GM19452 (cell line): Measurements from ENCODE around the gene RAPH1.

Experiments used
- ATAC-seq: cut with Tn5 transposase; IDR thresholded peaks from one replicate; pipeline ENCODE4 v1.9.1; 2021; ENCODE audit not compliant: unreplicated experiment

RAPH1 gene

DNA sequence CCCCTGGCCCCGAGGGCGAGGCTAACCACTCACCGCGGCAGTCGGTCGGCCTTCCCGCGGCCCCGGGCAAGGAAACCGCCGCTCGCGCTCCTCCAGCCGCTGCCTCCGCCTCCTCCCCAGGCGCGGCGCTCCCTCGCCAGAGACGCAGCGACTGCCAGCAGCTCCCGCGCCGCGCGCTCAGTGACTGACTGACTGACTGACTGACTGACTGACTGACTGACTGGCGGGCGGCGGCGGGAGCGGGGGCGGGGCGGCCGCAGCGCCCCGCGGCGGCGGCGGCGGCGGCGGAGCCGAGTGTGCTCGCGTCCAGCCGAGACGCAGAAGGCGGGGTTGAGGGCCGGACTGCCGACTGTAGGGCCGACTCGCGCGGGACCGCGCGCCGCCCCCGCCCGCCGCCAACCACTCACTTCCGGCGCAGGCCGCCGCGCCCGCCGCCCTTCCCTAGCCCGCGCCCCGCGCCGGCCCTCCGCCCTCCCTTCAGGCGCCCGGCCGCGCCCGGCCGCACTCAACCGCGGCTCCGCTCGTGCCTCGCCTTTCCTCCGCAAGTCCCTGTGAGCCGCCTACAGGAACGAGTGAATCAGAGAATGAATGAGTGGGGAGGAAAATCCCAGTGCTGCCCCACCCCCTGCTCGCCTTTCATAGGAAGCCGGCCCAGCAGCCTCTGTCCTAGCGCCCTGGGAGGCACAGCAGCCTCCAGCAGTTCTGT lies at the start of gene RAPH1:
TSS of gene RAPH1 (minus strand) at position 224 of the 706 bp plus-strand sequence. CDS start 39,948 bp downstream, outside the sequence.
- no peak for ATAC-seq

- no peak for ATAC-seq
These were observed 49.7 kb upstream of the RAPH1 start for GRCh38 chr2:203584784-203585183.

DNA sequence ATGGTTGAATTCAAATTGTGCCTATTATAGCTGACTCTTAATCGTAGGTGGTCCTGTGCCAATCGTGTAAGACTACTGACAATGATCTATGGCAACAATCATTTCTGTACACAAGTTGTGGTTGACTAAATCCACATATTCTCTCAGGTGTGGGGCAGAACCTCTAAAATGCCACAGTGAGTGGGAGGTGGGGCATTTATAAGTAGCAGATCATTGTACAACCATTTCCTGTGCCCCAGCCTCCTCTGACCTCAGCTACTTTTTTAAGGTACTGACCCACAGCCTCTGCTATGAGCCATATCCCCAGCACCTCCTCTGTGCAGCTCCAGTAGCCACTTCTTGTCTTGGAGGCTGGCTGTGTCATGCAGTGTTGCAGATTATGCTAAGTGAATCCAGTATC lies 48.6 kb upstream of the RAPH1 start:
- peak; percentile 67 for ATAC-seq

DNA sequence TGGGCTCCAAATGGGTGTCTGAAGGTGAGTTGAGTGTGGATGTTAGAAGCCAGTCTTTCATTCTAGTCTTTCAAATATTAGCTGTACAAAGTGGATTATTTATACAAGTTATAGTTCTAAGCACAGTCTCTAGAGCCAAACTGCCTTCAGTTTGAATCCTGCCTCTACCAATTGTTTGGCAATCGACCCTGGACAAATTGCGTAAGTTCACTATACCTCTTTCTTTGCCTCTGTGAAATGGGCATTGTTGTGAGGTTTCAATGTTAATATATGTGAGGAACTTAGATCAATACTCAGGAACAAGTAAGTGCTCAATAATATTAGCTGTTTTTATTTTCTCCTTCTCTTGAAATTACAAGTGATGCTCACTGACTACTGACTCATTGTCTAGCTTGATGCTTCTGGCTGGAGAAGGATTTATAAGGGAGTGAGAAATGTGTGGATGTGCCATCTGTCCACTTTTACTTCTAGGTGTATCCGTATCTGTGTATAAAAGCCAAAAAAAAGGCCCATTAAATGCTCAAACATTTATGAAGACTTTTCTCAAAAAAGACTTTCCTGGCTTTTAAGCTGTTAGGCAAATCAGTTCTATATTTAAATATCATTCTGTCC lies 48.1 kb upstream of the RAPH1 start:
- no peak for ATAC-seq

DNA sequence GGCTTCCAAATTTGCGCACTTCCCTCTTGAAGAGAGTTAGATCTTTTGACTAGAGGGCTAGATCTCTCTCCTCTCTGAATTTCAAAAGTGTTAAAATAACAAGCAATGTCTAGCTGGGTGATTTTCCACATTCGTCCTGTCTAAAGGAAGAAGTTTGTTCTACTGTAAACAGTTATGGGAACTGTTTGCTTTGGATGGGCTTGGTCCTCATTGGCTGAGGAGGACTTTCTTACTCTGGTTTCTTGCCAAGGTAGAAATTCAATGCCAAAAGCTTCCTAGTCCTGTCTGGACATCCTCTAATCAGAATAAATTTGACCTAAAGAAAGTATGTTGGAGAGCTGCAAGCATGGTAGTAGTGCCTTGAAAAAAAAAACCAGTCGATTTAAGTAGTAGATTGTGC lies 47.4 kb upstream of the RAPH1 start:
- no peak for ATAC-seq

- no peak for ATAC-seq
These were observed 45.7 kb upstream of the RAPH1 start for GRCh38 chr2:203580844-203581243.

- no peak for ATAC-seq
These were observed 44.6 kb upstream of the RAPH1 start for GRCh38 chr2:203579730-203580129.

DNA sequence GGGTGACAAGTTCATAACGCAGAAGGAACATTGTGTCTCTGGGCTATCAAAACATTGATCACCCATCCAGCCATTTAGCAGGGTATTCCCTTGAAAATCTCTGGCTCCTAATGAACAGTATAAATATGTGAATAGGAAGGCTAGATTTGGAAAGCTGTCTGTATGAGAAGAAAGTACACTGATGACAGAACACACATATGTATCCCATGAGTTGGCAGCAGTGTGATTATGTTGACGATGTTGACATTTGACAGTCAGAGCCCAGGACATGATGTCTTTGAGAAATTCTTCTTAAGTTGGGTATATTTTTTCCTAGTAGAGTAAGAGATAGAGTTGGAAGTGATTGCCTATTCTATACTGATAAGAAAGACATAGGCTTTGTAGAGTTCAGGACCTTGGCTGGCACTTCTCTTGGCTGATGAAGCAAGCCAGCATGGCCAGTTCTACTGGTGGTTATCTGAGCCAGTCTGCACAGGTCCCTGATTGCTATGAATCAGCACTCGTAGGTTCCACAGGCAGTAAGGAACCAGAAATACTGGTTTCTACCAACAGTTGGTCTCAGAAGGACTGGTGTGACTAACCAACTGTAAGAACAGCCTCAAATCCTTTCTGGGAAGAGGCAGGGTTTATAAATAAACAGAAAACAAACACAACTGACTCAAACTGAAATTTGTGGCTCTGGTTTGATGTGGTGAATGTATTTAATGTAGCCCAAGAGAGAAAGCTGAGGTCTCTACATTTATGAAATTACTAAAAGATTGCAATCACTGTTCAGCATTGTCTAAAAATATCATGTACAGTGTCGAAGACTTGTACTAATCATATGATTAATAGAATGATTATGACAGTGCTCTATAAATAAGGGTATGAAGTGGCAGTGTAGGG lies 43.9 kb upstream of the RAPH1 start:
- ATAC-seq, result peak; percentile 91

- ATAC-seq, result no peak
These were observed 39.7 kb upstream of the RAPH1 start for GRCh38 chr2:203574824-203575223.

DNA sequence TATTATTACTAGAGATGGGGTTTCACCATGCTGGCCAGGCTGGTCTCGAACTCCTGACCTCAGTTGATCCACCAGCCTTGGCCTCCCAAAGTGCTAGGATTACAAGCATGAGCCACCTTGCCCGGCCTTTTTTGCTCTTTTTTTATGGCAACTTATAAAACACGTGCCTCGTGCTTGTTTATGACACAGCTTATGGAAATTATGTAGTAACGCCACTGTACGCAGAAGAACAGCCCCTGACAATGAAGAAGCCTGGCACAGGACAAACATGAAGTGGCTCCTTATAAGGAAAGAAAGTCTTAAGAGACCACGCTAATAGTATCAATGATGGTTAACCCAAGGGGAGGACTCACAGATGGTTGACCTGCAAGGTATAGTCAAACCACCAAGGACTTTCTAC lies 37.2 kb upstream of the RAPH1 start:
- no peak for ATAC-seq

- no peak for ATAC-seq
These were observed 34.7 kb upstream of the RAPH1 start for GRCh38 chr2:203569677-203570316.

- ATAC-seq, result no peak
These were observed 32.6 kb upstream of the RAPH1 start for GRCh38 chr2:203567691-203568090.

DNA sequence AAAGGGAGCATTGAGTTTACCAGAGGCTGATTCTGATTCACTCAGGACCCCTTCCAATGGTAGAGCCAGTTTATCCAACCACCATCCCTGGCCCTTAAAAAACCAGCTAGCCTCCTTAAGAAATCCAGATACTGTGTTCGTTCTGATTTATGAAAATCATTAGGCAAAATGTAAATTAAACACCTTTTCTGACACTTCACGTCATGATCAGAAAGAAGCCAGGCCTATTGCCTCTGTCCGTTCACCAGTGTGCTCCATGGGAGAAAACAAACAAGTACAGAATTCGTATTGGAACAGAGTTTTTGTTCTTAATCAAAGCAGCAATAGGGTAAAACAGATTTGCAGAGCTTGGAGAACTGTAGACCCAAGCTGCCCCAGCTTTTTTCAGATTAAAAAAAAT lies 31.1 kb upstream of the RAPH1 start:
- no peak for ATAC-seq

DNA sequence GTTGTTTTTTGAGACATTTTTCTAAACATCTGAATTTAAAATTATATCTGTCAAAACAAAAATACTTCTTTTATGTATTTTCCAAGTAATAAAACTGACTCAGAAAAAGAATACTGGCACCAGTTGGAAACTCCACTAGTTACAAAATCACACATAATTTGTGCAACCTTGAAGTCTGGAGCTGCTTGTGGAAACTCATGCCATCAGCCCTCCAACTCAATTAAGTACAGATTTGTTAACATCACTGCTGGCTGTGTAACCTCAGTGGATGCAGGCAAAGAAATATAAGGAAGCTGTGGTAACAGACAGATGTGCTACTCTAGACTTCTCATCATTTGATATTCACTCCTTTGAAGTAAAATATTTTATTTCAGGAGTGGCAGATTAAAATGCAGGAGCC lies 30.0 kb upstream of the RAPH1 start:
- no peak for ATAC-seq

DNA sequence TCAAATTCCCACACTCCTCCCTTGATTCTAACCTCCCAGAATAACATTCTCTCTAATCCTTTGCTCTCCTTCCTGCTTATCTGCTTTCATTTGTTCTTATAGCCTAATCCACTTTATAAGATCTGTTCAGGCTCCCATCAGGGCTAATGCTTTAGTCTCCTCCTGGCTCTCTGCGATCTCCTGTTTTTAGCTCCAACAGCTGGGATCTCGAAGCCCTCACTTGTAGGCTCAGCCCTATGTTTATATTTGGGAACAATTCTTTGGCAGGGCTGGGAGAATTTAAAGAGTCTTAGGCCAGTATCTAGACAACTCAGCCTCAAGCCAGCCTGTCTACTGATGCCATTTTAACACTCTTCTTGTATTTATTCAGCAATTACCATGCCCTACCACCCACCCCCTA lies 27.2 kb upstream of the RAPH1 start:
- no peak for ATAC-seq

- no peak for ATAC-seq
These were observed 24.5 kb upstream of the RAPH1 start for GRCh38 chr2:203559641-203560040.

GRCh38 chr2:203553784-203554183 lies 18.7 kb upstream of the RAPH1 start:
- ATAC-seq, result no peak

- ATAC-seq, result no peak
These were observed 16.7 kb upstream of the RAPH1 start for GRCh38 chr2:203551778-203552177.

GRCh38 chr2:203550266-203550665 lies 15.2 kb upstream of the RAPH1 start:
- ATAC-seq, result no peak

- ATAC-seq, result no peak
These were observed 14.3 kb upstream of the RAPH1 start for GRCh38 chr2:203549406-203549805.

DNA sequence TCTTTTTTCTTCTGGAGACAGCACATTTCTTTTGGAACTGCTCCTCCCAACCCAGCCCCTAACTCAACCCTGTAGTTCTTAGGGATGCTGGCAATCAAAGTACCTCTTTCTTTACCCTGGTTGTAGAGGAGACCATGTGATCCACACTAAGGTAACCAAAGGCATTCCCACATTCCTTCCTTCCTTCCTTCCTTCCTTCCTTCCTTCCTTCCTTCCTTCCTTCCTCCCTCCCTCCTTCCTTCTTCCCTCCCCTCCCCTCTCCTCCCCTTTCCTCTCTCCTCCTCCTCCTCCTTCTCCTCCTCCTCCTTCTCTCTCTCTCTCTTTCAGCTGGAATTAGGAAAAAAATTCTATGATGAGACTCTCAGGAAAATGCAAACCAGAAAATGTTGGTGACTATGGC lies 13.8 kb upstream of the RAPH1 start:
- no peak for ATAC-seq
